ENCODE measurements around the gene RASEF. TPM values are rescaled to one million over a fixed set of nuclear protein-coding genes. Genes with fewer than 3 reads are reported as not detected.

RASEF gene
- total and polyA plus RNA-seq, 2 of the 4 experiments (the other 2 are of a cell fraction), result under 0.01 to 0.05 TPM

DNA sequence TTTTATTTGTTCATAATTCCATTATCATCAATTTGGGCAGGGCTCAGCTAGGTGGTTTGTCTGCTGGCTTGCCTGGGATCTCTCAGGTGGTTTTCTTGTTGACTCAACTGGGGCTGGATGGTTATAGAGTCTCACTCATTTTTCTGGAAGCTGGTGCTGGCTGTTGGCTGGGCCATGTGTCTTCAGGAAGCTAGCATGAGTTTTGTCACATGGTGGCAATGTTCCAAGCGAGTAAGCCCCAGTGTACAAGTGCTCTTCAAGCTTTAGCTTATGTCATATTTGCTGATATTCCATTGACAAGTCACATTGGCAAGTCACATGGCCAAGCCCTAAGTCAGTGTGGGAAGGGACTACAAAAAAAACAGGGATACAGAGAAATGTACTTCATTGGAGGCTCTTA lies 2.3 kb upstream of the RASEF start:
- CTCF ChIA-PET, result no interaction called here
- no peak for DNase-seq
- no CpG with 5 or more reads among the region's 1 CpG for WGBS, 2 experiments (ENCODE audit: extremely low coverage in 2 of 2, insufficient read length in 1 of 2)
- dilution Hi-C loops (cut with HindIII; ENCODE audit: low sequenced_read_pairs, unreplicated experiment) (no loop called here), in situ Hi-C loops (cut with MboI; ENCODE audit: low sequenced_read_pairs) (no loop called here), intact Hi-C loops (cut with micrococcal nuclease) (no loop called here)
- H3K4me2 ChIP-seq (ENCODE audit: low read depth, low read length), result no peak overlapping the region
- no peak overlapping the region for H2BK15ac ChIP-seq (ENCODE audit: low read depth, low read length)
- H3K4me1 ChIP-seq (ENCODE audit: control insufficient read depth, insufficient read depth, low read length), result no peaks in the 10 kb centered on the region
- no peak overlapping the region for H3K18ac ChIP-seq (ENCODE audit: low read depth, low read length)
- H3K27ac ChIP-seq (ENCODE audit: insufficient read depth, low read length), result no peak overlapping the region
- ATAC-seq (ENCODE audit: low read depth), result no peak
- no peak overlapping the region for H3K4ac ChIP-seq (ENCODE audit: low read depth, low read length)
- H4K5ac ChIP-seq (ENCODE audit: low read depth, low read length), result no peak overlapping the region
- BruUV-seq (replicated peaks), result no TSS peak
- TF ChIP-seq RFX5 (IDR thresholded peaks at IDR 0.05; ENCODE audit: low read depth, low read length) (no peak), MXI1 (IDR thresholded peaks at IDR 0.05; ENCODE audit: borderline replicate concordance, low read depth, low read length) (no peak), MAFK (IDR thresholded peaks at IDR 0.05; ENCODE audit: low read depth, low read length) (no peak), BHLHE40 (IDR thresholded peaks at IDR 0.05; ENCODE audit: low read depth, low read length) (no peak), CEBPB (IDR thresholded peaks at IDR 0.05; ENCODE audit: low read depth, low read length) (no peak), CHD1 (IDR thresholded peaks at IDR 0.05; ENCODE audit: low read depth, low read length) (no peak), POLR2A (IDR thresholded peaks at IDR 0.05; ENCODE audit: low read depth, low read length) (no peak), MAZ (IDR thresholded peaks at IDR 0.05; ENCODE audit: borderline replicate concordance, low read depth, low read length) (no peak), SMC3 (IDR thresholded peaks at IDR 0.05; ENCODE audit: low read depth, low read length) (no peak), RCOR1 (IDR thresholded peaks at IDR 0.05; ENCODE audit: insufficient replicate concordance, low read length) (no peak), RAD21 (IDR thresholded peaks at IDR 0.05; ENCODE audit: low read length) (no peak), FOS (IDR thresholded peaks at IDR 0.05; ENCODE audit: low read depth, low read length) (no peak), NFE2L2 (IDR thresholded peaks at IDR 0.05; ENCODE audit: low read depth, low read length) (no peak)
- TF ChIP-seq, protein P1, sequence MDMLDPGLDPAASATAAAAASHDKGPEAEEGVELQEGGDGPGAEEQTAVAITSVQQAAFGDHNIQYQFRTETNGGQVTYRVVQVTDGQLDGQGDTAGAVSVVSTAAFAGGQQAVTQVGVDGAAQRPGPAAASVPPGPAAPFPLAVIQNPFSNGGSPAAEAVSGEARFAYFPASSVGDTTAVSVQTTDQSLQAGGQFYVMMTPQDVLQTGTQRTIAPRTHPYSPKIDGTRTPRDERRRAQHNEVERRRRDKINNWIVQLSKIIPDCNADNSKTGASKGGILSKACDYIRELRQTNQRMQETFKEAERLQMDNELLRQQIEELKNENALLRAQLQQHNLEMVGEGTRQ (IDR thresholded peaks at IDR 0.05; ENCODE audit: low read depth, low read length), result no peak
- TF ChIP-seq, protein P2, sequence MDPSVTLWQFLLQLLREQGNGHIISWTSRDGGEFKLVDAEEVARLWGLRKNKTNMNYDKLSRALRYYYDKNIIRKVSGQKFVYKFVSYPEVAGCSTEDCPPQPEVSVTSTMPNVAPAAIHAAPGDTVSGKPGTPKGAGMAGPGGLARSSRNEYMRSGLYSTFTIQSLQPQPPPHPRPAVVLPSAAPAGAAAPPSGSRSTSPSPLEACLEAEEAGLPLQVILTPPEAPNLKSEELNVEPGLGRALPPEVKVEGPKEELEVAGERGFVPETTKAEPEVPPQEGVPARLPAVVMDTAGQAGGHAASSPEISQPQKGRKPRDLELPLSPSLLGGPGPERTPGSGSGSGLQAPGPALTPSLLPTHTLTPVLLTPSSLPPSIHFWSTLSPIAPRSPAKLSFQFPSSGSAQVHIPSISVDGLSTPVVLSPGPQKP (IDR thresholded peaks at IDR 0.05; ENCODE audit: borderline replicate concordance, low read depth, low read length), result no peak
- TF ChIP-seq, protein P3, sequence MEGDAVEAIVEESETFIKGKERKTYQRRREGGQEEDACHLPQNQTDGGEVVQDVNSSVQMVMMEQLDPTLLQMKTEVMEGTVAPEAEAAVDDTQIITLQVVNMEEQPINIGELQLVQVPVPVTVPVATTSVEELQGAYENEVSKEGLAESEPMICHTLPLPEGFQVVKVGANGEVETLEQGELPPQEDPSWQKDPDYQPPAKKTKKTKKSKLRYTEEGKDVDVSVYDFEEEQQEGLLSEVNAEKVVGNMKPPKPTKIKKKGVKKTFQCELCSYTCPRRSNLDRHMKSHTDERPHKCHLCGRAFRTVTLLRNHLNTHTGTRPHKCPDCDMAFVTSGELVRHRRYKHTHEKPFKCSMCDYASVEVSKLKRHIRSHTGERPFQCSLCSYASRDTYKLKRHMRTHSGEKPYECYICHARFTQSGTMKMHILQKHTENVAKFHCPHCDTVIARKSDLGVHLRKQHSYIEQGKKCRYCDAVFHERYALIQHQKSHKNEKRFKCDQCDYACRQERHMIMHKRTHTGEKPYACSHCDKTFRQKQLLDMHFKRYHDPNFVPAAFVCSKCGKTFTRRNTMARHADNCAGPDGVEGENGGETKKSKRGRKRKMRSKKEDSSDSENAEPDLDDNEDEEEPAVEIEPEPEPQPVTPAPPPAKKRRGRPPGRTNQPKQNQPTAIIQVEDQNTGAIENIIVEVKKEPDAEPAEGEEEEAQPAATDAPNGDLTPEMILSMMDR (conservative IDR thresholded peaks at IDR 0.05; ENCODE audit: low read depth, low read length), result no peak
- no peak overlapping the region for H2AK9ac ChIP-seq (replicated peaks; ENCODE audit: low read depth, low read length, poor library complexity)
- no peak overlapping the region for H2AK5ac ChIP-seq (ENCODE audit: low read depth, low read length)
- H3K14ac ChIP-seq (replicated peaks; ENCODE audit: low read depth, low read length), result no peak overlapping the region
- no peaks in the 10 kb centered on the region for H3K36me3 ChIP-seq (ENCODE audit: control insufficient read depth, insufficient read depth, low read length)
- no peaks in the 10 kb centered on the region; the same call in 1 of the 2 replicates for H4K20me1 ChIP-seq (ENCODE audit: insufficient read depth, low read length)
- H3K9ac ChIP-seq (ENCODE audit: low read depth, low read length), result no peak overlapping the region
- no peak overlapping the region for H3K23ac ChIP-seq (ENCODE audit: low read depth, low read length)
- no peak overlapping the region for H3K56ac ChIP-seq (ENCODE audit: extremely low read depth, insufficient read depth, low read length)
- H3K9me1 ChIP-seq (ENCODE audit: insufficient read depth, low read length), result no peaks in the 10 kb centered on the region
- no peak overlapping the region for H2BK5ac ChIP-seq (ENCODE audit: low read depth, low read length, poor library complexity, severe bottlenecking)
- no peak overlapping the region for H4K91ac ChIP-seq (ENCODE audit: insufficient read depth, low read depth, low read length)
- H3K79me1 ChIP-seq (ENCODE audit: low read depth in 1 of 2, low read length in 2 of 2), result no peaks in the 10 kb centered on the region
- H3K27me3 ChIP-seq (ENCODE audit: control insufficient read depth, insufficient read depth, low read length), result peaks cover 28% of the 10 kb centered on the region
- H2BK20ac ChIP-seq (ENCODE audit: low read depth, low read length), result no peak overlapping the region
- no peak overlapping the region for H2AFZ ChIP-seq (replicated peaks; ENCODE audit: low read length, poor library complexity)
- POLR2A ChIA-PET (ENCODE audit: unreplicated experiment), result no interaction called here
- H3K9me3 ChIP-seq (ENCODE audit: control insufficient read depth, insufficient read depth, low read length), result no peaks in the 10 kb centered on the region
- H4K8ac ChIP-seq (ENCODE audit: low read depth in 2 of 2, low read length in 2 of 2), result no peak overlapping the region
- no peak overlapping the region for H3K4me3 ChIP-seq (ENCODE audit: insufficient read depth, low read depth, low read length)
- no peak overlapping the region for H2BK120ac ChIP-seq (ENCODE audit: low read depth, low read length)
